Mesenteric fat pad (tissue), 1 donor: ENCODE results near the gene MATN1. TPM values are rescaled to one million over a fixed set of nuclear protein-coding genes. Genes with fewer than 3 reads are reported as not detected.

Source experiments
- DNase-seq: peaks from one replicate; pipeline ENCODE4 v3.0.0-alpha.2; 2020; ENCODE audit warnings: low spot score
- total RNA-seq: library from RNA; stranded (reverse); fragmentation: NEBNext Ultra II Directional; extraction: Animal tissue kit (Norgen Biotek cat#: 25700); gene quantifications from one replicate; pipeline ENCODE4 v1.2.1, GENCODE V29; 2021
- donor health status: DM: yes; HTN: yes; CAD: no.

The MATN1 gene
- total RNA-seq, 1 donor from 2014 or later: not detected

DNA sequence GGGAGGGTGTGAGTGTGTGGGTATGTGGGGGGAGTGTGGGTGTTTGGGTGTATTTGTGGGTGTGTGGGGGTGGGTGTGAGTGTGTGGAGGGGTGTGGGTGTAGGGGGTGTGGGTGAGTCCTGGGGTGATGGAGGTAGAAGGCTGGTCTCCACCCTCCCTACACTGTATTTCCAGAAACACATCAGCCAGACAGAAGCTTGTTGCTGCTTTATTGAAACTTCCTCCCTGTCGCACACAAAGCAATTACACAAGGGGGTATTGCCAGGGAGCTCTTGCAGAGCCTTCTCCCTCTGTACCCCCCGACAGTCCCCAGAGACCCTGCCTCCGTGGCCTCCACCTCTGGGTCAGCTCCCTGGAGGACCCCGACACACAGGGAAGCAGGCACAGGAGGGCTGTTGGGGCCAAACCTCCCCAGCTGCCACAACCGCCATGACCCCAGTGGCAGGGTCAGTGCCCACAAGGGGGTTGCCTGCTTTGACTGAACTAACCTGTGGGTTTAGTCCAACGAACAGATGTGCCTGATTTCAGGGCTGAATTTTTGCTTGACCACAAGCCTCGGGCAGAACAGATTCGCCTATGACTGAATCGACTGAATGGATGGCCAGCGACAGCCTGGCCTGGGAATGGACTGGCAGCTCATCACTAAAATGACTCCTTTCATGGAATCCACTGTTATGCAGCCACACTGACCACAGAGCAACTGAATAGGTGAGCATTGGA lies 9.1 kb upstream of the MATN1 start:
- DNase-seq: no peak

DNA sequence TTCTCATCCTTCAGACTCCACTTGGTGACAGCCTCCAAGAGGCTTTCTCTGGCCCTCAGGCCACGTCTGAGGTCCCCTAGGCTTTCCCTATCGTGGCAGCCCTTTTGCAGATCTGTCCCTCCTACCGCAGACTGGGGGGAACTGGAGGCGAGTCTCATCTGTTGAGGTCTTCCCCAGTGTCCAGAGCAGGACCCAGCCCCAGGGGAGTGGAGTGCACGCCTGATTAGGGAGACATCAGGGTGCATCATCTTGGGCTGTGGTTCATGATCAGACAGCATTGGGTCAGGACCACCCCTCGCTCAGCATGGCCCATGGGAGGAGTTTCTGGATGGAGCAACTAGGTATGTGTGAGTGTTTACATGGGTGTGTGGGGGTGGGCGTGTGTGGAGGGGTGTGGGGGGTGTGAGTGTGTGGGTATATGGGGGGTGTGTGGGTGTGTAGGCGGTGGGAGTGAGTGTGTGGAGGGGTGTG lies 8.5 kb upstream of the MATN1 start:
- no peak for DNase-seq

DNA sequence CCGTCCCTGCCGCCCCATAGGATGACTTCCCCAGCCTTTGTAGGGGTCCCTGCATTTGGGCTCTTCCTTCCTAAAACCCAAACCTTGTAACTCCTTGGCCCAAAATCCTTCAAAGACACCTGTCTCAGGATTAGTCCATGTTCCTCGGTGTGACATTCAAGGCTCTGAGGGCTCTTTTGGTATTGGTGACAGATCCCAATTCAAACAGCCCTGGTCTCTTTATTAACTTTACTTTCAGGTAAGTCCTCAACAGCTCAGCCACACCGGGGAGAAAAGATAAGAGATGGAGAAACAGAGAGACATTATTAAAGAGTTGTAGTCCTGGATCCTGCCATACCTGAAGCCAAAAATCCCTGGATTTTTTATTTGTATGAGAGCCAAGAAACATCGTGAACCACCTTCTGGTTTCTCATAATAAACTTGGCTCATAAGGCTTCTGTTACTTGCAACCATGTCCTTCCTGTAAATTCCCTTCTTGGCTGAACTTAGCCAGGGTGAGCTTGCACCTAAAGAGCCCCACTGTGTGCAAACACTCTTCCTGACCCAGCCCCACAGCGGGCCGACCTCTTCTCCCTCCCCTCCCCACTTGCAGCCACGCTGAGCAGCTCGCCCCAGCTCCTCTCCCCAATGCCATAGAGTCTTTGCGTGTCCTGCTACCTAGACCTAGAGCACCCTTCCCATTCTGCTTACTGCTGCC lies 7.9 kb upstream of the MATN1 start:
- DNase-seq: no peak

DNA sequence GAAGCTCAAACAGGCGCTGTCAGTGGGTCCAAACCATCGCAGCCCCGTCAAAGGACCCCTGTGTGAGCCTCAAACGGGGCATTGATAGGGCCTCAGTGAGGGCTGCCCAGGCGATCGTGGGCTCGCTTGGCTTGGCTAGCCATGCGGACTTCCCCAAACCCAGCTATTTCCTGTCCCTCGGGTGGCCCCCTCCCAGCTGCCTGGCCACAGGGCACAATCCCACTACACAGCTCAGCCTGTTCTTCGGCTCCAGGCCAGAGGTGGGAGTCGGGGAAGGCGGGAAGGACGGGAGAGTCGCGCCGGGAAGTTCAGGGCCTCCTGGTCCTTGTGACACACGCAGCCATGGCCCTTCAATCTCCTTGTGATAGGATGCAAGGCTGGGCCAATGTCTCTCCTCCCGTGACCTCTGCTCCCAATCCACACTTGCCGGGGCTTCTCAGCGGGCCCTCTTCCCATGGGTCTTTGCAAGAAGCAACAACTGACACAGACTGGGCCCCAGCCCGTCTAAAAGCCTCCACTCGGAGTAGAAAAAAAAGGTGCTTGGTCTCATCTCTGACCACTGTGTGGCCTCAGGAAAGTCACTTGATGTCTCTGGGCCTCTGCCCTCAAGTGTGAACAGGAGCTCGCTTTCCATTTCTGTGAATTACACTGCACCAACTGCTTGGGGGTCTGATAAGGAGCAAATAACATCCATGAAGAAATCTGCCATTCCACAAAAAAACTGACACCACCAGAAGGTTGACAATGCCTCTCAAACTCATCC lies 7.1 kb upstream of the MATN1 start:
- no peak for DNase-seq

DNA sequence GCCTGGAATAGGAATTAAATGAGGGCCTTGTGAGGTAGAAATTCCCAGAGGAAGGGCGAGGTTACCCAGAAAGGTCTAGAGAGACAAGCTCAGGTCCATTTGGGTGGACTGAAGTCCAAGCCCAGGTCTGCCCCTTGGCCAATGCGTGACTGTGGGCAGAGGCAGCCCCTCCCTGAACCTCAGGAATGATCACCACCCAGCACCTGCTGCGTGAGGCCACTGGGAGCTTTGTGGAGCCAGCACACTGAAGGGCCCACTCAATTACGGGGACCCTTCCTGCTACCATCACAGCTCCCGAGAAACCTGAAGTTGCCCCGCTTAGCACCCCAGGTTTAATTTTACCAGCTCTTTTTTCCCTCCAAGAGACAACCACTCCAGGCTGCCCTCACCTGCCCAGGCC lies 6.5 kb upstream of the MATN1 start:
- DNase-seq: no peak

DNA sequence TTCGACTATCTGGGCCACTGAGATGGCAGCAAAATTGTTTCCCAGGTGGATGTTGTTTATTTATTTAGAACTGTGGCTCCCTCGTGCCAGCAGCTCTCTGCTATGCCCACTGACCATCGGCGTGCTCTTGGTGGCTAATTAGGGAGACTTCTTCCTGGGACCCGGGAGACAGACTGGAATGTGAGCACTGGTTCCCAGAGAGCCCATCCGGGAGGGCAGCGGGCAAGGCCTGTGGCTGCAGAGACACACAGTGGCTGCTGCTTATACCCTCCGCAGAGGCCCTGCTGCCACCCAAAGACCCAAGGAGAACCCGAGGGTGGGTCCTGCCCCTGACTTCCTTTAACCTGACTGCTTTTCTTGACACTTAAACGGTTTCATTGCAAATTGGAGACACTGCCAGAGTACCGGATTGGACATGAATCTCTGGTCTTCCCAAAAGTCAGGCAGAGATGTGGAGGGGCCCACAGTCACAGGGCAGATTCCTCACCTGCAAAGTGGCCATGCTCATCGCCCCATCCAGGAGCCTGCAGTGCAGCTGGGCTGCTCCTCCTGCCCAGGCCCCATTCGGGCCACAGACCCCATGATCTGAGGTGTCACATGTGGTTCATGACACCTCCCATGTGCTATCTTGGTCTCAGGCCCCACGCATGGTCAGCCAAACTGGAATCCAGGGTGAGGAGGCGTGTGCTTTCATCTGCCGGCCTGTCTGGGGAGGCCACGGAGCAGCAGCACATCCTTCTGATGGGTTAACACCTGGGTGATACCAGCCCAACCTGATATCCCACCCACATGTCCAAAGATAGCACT lies 5.7 kb upstream of the MATN1 start:
- DNase-seq: no peak

DNA sequence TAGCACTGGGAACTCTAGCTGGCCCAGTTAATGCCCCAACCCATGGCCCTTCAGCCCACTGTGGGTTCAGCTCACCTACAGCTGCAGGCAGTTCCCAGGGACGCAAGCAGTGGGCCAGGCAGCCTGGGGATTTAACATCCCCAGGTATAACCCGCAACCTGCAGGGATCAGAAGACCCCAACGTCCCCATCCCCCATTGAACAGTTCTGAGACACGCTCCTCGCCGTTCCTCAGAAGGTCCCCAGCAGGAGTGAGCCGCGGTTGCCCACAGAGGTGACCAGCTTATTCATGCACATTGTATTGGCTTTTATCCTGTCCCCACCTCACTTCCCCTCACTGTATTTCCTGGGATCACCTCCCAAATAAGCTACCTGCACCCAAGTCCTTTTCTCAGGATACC lies 5.0 kb upstream of the MATN1 start:
- no peak for DNase-seq

DNA sequence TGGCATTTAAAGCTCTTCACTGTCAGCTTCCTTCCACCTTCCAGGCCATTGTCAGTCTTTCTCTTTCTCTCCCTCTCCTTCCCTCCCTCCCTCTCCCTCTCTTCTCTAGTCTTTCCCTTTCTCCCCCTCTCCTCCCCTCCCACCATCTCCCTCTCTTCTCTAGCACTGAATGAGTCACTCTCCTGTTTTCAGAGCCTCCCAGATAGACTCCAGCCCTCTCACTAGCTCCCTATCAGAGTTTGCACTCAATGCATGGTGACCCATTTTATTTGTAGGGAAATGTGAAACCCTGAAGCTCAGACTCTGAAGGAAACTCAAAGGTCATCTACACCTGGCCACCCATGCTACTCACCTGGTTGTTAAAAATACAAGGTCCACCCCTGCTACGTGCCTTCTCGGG lies 4.4 kb upstream of the MATN1 start:
- DNase-seq: no peak

DNA sequence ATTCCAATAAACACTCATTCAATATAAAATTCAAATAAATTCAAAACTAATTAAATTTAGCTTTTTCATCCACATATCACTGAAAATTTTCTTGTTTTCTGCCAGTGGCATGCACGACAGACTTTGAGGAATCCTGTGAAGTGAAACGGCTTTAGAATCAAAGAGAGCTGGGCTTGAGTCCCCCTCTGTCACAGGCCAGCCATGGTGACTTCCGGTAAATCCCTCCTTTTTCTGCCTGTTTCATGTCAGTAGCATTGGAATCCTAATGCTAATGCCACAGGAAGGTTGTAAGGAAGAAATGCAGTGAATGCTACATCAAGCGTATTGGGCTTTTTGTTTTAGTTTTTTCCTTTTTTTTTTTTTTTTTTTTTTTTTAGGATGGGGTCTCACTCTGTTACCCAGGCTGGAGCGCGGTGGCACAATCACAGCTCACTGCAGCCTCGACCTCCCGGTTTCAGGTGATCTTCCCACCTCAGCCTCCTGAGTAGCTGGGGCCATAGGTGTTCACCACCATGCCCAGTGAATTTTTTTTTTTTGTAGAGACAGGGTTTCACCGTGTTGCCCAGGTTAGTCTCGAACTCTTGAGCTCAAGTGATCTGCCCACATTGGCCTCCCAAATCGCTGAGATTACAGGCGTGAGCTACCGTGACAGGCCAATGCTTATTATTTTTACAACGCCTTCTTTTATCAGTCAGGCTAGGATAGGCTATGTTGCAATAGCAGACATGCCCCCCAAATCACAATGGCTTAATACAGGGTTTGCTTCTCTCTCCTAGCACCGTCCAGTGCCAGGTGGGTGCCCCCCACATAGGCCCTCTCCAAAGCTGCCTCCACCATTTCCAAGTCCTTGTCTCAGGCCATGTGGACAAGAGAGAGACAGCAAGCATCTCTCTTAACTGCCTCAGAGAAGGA lies 3.6 kb upstream of the MATN1 start:
- DNase-seq: no peak

DNA sequence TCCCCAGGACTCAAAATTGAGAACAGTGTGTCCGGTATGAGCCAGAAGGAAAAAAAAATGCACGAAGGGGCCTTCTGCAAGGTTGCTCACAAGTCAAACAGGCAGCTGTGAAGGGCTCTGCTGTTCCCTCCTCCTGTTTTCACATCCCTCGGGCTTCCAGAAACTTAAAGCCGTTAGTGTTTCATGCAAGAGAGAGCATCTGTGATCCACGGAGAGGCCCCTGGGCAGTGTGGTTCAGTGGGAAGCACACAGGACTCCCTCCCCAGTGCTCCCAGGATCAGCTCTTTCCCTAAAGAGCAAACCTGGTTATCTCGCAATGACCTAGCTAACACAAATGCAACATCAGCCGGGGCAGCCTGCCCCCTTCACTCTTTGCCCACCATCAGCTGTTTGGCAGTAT lies 2.9 kb upstream of the MATN1 start:
- no peak for DNase-seq

DNA sequence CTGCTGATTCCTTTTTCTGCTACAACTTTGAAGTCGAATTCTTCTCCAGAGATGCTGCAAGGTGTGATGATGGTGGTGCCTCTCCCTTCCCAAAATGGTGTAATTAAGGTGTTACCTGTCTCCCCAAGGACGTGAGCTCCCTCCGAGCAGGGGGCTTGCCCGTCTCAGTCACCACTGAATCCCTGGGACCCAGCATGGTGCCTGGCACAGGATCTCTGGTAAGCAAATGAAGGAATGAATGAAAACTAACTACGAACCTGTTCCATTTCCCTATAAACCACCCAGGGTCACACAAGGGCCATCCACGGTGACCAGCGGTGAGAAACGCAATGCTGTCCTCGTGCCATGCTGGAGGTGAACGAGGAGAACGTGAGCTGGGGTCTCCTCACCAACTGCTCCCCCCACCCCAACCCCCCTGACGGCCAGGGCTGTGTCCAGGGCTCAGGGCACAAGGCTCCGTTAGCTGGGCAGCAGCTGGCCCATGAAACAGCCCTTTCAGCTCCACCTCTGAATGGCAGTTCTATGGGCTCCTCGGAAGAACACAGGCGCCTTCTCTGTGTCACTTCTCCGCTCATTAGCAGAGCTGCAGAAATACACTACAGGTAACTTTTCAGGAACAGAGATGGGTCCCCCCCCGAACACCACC lies 2.2 kb upstream of the MATN1 start:
- DNase-seq: no peak

DNA sequence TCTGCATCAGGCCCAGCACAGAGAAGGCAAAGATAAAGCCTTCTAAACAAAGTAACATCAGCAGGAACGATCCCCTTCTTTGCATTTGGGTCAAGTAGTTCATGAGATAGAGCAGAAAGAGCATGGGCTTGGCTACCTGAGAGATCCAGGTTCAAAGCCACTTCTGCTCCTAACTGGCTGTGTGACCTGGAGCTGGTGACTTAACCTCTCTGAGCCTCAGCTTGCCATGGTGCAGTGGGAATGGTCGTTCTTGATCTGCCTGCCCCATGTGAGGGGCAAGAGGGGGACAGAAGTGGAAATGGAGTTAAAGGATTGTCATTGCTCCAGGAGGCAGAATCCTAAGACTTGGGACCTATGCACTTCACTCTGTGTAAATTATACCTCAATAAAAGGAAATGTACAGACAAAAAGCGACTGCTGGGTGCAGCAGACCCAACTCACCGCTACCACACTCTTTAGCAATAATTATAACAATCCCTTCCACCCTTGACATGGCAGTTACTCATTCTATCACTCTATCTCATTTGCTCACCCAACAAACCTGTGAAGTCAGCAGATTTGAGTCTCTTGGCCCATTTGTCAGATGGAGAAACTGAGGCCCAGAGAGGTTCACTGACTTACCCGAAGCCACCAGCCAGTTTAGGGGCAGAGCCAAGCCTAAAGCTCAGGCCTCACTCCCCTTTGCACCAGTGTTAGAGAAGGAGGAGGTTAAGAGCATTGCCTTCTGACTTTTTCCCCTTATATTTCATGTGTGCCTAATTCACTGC lies 1.5 kb upstream of the MATN1 start:
- no peak for DNase-seq

DNA sequence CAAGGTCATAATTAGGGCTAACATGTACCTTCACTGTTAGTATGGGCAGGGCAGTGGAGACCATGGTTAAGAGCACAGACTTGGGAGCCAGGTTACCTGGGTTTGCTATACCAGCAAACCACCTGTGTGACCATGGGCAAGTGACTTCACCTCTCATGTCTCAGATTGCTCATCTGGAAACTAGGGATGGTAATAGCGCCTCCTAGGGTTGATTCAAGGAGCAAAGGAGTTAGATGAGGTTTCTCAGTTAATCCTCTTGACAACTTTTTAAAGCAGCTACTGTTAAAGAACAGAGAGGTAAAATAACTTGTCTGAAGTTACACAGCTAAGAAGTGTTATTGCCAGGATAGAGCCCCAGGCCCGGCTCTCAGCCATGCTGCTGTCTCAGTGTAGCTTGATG lies 790 bp upstream of the MATN1 start:
- DNase-seq: no peak

DNA sequence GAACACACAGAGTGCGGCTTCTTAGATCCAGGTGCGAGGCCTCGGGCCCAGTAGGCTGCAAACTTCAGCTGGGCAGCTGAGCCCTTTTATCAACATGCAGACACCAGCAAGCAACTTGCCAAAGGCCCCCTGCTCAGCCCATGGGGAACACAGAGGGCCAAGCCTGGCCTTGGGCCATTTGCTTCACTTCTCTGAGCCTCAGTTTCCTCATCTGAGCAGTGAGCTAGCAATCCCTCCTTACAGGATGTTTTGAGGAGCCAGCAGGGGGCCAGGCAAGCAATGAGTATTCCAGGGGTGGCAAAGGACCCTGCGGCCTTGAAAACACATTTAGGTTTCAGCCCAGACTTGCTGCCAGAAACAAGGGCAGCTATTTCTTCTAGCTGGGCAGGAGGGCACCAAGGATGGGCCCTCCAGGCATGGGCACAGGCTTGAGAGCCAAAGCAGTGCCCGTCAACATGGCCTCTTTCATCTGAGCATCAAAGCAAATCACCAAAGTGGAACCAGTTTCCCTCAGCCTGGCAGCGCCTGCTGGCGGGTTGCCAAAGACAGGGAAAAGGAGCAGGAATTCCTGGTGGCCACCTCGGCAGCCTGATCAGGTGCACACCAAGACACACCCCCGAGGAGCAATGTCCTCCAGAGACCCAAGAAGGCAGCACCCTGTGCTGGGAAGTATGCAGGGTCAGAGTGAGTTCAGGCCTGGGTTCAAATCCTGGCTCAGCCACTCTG lies 1.4 kb downstream of the MATN1 start:
- DNase-seq: no peak

DNA sequence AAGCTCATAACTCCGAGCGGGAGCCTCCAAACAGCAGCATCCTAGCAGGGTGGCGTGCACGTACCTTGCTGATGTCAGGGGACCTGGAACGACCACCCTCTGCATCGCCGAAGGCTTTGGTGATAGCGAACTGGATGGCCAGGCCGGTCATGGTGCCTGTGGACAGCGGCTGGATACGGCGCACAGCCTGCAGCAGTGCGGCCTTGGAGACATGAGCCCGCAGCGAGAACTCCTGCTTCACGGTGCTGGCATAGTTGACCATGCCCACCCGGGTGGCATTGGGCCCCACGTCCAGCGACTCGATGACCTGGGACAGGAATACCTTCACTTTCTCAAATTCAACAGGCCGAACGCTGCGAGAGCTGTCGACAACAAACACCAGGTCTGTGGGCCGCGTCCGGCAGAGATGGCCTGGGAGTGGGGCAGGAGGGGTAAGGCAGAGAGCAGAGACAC lies 2.0 kb downstream of the MATN1 start:
- no peak for DNase-seq

DNA sequence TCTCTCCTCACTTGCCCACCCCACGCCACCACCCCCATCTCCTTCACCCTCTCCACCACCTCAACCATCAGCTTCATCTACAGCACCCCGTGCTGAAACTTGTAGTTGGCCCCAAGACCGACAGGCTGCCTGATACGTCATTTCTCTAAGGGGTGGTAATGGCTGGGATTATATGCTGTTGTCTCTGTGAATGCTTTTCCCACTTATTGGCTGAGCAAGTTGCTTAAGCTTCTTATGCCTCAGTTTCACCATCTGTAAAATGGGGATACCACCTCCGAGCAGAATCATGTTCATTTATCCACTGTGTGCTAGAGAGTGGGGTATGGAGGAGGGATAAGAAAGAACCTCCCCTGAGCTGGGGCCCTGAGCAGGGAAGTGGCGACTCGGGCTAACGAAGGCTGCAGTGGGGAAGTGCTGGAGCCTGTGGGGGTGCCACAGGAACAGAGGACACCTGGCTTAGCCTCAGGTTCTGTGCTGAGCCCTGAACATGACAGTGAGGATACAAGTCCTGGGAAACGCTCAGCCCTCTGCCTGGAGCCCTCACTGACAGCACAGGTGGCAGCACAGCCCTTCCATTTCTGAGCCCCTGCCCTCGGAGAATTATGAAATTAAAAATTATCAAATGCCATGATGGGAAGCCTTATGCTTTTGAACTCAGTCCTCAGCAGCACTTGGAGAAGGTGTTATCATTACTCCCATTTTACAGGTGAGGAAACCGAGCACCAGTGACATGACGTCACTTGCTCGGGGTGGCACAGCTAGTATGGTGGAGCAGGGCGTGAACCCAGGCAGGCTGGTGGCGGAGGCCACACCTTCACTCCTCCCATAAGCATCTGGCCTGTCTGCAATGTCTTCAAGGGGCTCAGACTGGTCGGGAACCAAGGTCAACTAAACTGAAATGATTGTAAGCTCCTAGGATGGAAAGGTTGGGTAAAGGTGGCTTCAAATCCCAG lies 2.8 kb downstream of the MATN1 start:
- no peak for DNase-seq
